Keratinocyte (primary cell): ENCODE results near the gene ABCD1.

Experiments
- CTCF ChIP-seq, 3 experiments: IDR thresholded peaks in 1 of 3; conservative IDR thresholded peaks in 1 of 3; optimal IDR thresholded peaks in 1 of 3; 2 replicates in 2 of 3; 3 replicates in 1 of 3; pipeline versions ENCODE3 to v1.5.1; 2011; ENCODE audit warnings: low read length in 3 of 3, mild to moderate bottlenecking in 3 of 3, moderate library complexity in 2 of 3, control low read depth in 1 of 3, inconsistent platforms in 1 of 3; ENCODE audit not compliant: insufficient read depth in 2 of 3; ENCODE audit errors: extremely low read depth in 1 of 3
- EZH2 ChIP-seq: IDR thresholded peaks from one replicate; pipeline ENCODE4 v1.6.1; 2012; ENCODE audit warnings: inconsistent platforms, mild to moderate bottlenecking, low read length, moderate library complexity

- TF ChIP-seq CTCF (optimal IDR thresholded peaks at IDR 0.05 in 1 of 3, IDR thresholded peaks at IDR 0.05 in 1 of 3, conservative IDR thresholded peaks at IDR 0.05 in 1 of 3; ENCODE audit: extremely low read depth in 1 of 3, insufficient read depth in 2 of 3, low read length in 3 of 3) (no peak), EZH2 (no peak)
Observed at GRCh38 chrX:153776120-153776599, 51.5 kb downstream of the ABCD1 start.
